Measurements from ENCODE around the gene GLS2.
"Not testable (repeated sequence)": the region's sequence is repeated elsewhere in the genome, so short reads cannot be mapped to it uniquely, and the experiment has no call there.

GLS2 gene

DNA sequence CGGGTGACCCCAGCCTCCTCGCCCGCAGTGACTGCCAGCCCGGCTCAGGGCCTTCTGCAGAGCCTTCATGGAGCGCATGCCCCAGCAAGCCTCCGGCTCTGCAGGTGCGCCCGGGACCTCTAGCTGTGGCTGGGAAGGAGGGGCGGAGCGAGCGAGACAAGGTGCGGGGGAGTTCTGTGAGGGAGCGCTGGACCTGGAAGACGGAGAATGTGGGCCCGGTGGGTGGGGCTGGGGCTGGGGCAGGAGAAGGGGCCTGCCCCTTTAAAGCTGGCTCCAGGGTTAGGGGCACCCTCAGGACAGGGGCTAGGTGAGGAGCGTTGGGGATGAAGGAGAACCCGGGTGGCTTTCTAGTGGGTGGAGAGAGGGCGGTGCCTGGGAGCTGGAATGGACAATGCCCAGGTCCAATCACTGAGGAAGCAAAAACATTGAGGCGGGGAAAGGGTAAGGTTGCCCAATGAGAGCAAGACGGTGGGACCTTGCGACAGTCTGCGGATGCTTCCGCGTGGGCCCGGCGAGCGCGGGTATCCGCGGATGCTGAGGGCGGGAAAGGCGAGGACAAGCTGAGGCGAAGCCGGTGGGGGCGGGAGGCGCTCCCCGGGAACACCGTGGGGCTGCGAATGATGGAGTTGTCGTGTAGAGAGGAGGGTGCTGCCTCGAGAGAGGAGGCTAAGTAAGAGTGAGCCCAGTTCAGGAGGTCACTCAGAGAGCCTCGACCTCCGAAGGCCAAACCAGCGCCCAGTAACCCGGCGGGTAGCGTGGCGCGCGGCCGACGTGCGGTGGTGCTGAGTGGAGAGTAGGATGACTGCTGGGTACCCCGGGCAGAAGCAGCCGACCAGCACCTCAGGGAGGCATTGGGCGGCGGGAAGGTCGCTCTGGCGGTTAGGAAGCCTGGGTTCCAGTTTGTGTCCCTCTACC, at the start of gene GLS2:
GLS2 (minus strand) TSS at position 121 of the 915 bp plus-strand sequence; CDS start at position 78, 43 bp downstream.
- in situ Hi-C loops (cut with MboI; ENCODE audit: low sequenced_read_pairs) = no loop called here

DNA sequence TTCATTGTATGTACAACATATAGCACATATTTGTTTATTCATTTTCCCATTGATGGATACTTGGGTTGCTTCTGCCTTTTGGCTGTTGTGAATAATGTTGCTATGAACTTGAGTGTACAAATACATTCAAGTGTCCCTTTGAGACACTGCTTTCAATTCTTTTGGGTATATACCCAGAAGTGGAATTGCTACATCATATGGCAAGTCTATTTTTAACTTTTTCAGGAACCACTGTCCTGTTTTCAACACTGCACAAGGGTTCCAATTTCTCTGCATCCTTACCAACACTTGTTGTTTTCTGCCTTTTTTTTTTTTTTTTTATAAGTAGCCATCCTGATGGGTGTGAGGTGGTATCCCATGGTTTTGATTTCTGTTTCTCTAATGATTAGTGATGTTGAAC, 49.6 kb upstream of the GLS2 start:
- in situ Hi-C loops (cut with MboI; ENCODE audit: low sequenced_read_pairs) = no loop called here

DNA sequence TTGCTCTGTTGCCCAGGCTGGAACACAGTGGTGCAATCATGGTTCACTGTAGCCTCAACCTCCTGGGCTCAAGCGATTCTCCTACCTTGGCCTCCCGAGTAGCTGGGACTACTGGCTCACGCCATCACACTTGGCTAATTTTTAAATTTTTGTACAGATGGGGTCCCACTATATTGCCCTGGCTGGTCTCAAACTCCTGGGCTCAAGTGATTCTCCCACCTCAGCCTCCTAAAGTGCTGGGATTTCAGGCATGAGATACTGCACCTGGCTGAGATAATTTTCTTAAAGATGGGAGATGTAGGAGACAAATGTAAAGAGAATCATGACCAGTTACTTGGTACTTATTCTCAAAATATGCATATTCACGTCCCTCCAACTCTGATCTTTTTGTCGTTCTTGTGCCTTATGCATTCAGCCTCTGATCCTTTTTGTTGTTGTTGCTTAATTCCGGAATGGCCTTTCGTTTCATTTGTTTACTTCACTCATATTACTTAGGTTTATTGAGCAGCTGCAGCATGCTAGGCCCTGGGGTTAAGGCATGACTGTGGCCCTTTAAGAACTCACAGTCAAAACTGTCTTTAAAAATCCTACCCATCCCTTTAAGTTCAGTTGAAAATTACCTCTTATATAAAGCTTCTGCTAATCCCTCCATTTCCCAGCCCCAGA, 42.6 kb upstream of the GLS2 start:
- in situ Hi-C loops (cut with MboI; ENCODE audit: low sequenced_read_pairs) = no loop called here

DNA sequence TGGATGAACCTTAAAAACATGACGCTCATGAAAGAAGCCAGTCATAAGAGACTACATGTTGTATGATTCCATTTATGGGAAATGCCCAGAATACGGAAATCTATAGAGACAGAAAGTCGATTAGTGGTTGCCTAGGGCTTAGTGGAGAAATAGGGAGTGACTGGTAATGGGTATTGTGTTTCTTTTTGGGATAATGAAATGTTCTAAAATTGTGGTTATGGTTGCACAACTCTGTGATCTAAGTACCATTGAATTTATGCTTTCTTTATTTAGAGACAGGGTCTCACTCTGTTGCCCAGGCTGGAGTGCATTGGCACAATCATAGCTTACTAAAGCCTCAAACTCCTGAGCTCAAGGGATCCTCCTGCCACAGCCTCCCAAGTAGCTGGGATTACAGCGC, 41.7 kb upstream of the GLS2 start:
- in situ Hi-C loops (cut with MboI; ENCODE audit: low sequenced_read_pairs) = no loop called here

DNA sequence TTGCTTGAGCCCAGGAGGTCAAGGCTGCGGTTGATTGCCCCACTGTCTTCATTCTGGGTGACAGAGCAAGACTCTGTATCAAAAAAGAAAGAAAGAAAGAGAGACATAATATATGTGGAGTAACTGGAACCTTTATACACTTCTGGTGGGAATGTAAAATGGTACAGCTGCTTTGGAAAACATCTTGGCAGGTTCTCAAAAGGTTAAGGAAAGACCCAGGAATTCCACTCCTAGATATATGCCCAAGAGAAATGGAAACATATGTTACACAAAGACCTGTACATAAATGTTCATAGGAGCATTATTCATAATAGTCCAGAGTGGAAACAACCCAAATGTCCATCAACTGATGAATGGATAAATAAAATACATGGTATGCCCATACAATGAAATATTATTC, 40.9 kb upstream of the GLS2 start:
- in situ Hi-C loops (cut with MboI; ENCODE audit: low sequenced_read_pairs) = no loop called here

GRCh38 chr12:56522411-56523193, 34.6 kb upstream of the GLS2 start:
- in situ Hi-C loops (cut with MboI; ENCODE audit: low sequenced_read_pairs) = no loop called here

DNA sequence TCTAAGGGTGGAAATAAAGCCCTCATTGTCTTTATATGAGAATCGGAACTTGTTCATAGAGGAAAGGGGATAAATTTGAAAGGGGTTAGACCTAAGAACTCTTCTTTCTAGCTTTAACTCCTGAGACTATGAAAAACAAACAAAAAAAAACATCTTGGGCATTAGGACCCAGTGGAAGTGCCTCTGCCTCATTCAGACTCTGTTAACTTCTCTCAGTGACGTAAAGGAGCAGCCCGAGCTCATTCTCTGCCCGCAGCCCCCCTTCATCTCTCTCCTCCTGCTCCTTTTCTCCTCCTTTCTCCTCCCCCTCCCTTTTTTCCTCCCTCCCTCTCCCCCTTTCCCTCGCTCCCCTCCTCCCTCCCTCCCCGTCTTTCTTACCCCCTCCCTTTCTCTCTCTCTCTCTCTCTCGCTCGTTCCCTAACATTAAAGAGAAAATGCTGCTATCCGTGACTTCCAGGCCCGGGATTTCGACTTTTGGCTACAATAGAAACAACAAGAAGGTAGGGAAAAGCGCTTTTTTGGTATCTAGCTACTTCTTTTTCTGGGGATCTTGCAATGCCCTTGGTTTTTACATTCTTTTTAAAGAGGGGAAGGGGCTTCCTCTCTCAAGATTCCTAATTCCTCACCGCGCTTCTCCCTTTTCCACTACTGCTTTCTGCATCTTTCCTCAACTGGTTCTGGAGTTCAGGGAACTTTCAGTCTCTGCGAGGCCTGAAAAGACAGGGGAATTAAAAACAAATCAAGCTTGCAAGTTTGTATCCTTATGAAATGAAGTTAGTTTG, 33.8 kb upstream of the GLS2 start, which contains the start of gene RBMS2:
RBMS2 (plus strand) TSS at position 231 of the 782 bp plus-strand sequence; CDS start at position 435, 204 bp downstream.
- in situ Hi-C loops (cut with MboI; ENCODE audit: low sequenced_read_pairs) = no loop called here

DNA sequence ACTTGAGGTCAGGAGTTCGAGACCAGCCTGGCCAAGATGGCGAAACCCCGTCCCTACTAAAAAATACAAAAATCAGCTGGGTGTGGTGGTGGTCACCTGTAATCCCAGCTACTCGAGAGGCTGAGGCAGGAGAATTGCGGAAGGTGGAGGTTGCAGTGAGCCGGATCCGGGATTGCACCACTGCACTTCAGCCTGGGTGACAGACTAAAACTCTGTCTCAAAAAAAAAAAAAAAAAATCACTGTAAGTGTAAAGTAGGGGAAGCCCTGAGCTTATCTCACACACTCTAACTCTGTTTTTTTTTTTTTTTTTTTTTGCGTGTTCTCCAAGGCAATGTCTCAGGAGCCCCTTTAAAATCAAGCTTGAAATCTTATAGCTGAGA, 33.2 kb upstream of the GLS2 start:
- in situ Hi-C loops (cut with MboI; ENCODE audit: low sequenced_read_pairs) = no loop called here

DNA sequence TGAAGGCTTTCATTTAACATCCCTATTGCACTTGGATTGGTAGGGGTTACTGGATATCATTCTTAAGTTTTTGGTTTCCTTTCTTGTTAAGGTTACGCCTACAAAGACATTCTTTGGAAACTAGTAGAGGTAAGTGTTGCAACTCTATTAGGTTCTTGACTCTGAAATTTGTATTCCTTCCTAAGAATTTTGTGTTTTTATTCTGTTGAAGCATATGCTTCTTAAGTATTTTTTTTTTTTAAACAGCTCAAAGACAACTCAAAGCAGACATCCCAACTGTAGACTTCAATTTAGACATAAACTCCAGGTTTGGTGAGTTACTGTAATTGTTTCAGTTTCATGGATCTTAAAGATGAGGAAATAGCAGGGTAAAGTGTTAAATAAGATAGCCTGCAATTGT, 32.5 kb upstream of the GLS2 start:
- in situ Hi-C loops (cut with MboI; ENCODE audit: low sequenced_read_pairs) = no loop called here

DNA sequence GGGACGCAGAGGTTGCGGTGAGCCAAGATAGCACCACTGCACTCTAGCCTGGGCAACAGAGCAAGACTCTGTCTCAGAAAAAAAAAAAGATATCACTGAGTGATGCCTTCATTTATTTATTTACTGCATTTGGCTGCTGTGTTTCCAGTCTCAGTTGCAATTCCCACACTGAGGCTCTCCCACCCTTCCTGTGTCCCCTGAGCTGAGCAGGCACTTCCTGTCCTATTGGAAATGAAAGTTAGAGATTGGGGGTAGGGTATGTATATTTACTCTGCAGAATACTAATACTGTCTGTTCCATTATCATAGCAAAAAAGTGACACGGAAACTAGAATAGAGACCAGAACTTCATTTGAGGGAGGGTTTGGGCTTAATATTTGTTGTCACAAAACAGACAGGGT, 32.1 kb upstream of the GLS2 start:
- in situ Hi-C loops (cut with MboI; ENCODE audit: low sequenced_read_pairs) = no loop called here

DNA sequence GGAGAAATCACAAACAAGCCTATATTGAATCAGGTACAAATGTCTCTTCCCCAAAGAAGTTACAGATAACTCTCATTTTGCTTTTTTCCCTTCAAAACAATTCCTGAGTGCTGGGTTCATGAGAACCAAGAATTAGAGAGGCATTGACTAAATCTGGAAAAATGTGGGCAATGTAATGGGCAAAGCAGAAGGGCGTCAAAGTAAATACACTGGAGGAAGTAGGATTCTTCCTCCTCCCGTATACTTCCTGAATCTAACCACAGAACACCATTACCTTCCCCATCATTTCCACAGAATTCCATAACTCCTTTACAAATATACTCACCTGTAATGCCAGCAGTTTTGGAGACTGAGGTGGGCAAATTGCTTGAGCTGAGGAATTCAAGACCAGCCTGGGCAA, 30.6 kb upstream of the GLS2 start:
- in situ Hi-C loops (cut with MboI; ENCODE audit: low sequenced_read_pairs) = no loop called here

DNA sequence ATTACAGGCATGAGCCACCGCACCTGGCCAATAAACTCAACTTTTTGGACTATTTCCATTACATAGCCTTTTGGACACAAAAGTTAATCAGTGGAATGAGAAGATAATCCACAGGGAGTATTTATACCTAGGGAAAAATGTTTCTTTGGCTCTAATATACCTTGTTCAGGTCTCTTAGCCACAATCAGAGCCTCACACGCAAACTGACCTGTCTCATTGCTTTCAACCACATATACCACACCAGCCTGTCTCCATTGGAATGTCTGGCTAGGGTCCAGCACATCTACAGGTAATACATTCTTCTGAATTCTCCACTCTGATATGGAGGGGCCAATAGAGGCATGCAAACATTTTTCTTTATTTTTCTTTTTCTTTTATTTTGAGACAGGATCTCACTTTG, 29.9 kb upstream of the GLS2 start:
- in situ Hi-C loops (cut with MboI; ENCODE audit: low sequenced_read_pairs) = no loop called here

GRCh38 chr12:56514014-56514318, 26.0 kb upstream of the GLS2 start:
- in situ Hi-C loops (cut with MboI; ENCODE audit: low sequenced_read_pairs) = not testable (repeated sequence)

- in situ Hi-C loops (cut with MboI; ENCODE audit: low sequenced_read_pairs) = no loop called here
Observed at GRCh38 chr12:56510786-56511185, 22.8 kb upstream of the GLS2 start.

- in situ Hi-C loops (cut with MboI; ENCODE audit: low sequenced_read_pairs) = not testable (repeated sequence)
Observed at GRCh38 chr12:56499879-56500278, 11.9 kb upstream of the GLS2 start.

DNA sequence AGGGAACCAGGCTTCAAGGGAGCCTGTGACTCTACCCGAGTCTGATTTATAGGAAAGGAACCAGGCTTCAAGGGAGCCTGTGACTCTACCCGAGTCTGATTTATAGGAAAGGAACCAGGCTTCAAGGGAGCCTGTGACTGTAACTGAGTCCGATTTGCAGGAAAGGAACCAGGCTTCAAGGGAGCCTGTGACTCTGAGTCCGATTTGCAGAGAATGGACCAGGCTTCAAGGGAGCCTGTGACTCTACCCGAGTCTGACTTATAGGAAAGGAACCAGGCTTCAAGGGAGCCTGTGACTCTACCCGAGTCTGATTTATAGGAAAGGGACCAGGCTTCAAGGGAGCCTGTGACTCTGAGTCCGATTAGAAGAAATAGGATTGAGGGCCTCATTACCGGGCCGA, 11.5 kb upstream of the GLS2 start:
- in situ Hi-C loops (cut with MboI; ENCODE audit: low sequenced_read_pairs) = not testable (repeated sequence)

DNA sequence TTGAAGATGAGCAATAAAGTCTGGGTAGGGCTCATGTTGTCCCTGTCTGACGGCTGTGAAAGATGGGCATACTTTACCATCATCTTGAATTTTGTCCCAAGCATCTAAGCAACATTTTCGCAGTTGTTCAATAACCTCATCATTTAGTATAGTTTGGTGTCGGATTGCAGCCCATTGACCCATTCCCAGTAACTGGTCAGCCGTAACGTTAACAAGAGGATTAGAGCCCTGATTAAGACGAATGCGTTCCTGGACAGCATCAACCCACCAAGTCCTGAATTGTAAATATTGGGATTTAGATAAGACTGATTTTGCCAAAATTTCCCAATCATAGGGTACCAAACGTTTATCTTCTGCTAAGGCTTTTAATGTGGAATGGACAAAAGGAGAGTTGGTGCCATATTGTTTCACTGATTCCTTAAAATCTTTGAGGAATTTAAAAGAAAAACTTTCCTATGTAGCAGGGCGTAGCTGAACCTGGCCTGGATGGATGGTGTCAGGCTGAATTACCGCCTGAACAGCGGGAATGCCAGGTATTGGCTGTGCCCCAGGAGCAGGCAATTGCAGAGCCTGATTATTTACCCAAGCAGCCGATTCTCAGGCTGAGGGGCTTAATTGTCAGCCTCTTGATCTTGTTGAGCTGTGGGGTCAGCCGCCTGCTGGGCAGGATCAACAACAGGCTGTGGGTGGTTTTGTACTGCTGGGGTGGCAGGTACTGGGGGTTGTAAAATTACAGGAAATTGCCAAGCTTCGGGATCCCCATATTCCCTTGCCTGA, 10.4 kb upstream of the GLS2 start:
- in situ Hi-C loops (cut with MboI; ENCODE audit: low sequenced_read_pairs) = not testable (repeated sequence)

DNA sequence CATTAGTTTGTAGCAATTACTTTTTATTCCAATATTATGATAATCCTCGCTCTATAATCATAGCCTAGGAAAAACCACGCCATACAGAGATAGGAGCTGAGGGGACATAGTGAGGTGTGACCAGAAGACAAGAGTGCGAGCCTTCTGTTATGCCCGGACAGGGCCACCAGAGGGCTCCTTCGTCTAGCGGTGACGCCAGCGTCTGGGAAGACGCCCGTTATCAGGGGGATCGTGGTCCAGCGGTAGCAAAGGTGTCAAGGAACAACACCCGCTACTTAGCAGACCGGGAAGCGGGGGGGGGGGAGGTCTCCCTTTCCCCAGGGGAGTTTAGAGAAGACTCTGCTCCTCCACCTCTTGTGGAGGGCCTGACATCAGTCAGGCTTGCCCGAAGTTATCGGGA, 8.7 kb upstream of the GLS2 start:
- in situ Hi-C loops (cut with MboI; ENCODE audit: low sequenced_read_pairs) = not testable (repeated sequence)

DNA sequence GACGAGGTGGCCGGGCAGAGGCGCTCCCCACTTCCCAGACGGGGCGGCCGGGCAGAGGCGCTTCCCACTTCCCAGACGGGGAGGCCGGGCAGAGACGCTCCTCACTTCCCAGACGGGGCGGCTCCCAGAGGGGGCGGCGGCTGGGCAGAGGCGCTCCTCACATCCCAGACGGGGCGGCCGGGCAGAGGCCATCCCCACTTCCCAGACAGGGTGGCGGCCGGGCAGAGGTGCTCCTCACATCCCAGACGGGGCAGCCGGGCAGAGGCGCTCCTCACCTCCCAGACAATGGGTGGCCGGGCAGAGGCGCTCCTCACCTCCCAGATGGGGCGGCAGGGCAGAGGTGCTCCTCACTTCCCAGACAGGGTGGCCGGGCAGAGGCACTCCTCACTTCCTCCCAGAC, 6.5 kb upstream of the GLS2 start:
- in situ Hi-C loops (cut with MboI; ENCODE audit: low sequenced_read_pairs) = not testable (repeated sequence)

DNA sequence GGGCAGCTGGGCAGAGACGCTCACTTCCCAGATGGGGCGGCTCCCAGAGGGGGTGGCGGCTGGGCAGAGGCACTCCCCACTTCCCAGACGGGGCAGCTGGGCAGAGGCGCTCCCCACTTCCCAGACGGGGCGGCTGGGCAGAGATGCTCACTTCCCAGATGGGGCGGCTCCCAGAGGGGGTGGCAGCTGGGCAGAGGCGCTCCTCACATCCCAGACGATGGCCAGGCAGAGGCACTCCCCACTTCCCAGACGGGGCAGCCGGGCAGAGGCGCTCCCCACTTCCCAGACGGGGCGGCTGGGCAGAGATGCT, 6.1 kb upstream of the GLS2 start:
- in situ Hi-C loops (cut with MboI; ENCODE audit: low sequenced_read_pairs) = not testable (repeated sequence)

Measured in HL-60/S4 treated with phorbol 12-myristate 13-acetate at 8.2 ng/mL for 4 days and 3 days (cell line).